Gastrocnemius medialis (tissue), 4 donors: ENCODE measurements around the gene GTF3C5.

ENCODE experiments used
- CTCF ChIP-seq, 5 experiments: fragments of 450-650 bp in 3 of 5; fragments of 200-600 bp in 2 of 5; sonication (generic) in 2 of 5; IDR thresholded peaks in 4 of 5; conservative IDR thresholded peaks in 1 of 5; 1 replicate in 4 of 5; 2 replicates in 1 of 5; pipeline ENCODE4 v1.5.1; 2016 to 2019; ENCODE audit warnings: antibody characterized with exemption in 5 of 5, mild to moderate bottlenecking in 3 of 5, moderate library complexity in 3 of 5
- POLR2A ChIP-seq, 2 donors: fragments of 450-650 bp; IDR thresholded peaks; one replicate each; pipeline ENCODE4 v1.6.1; 2017; ENCODE audit warnings: antibody characterized with exemption in 2 of 2, mild to moderate bottlenecking in 2 of 2, moderate library complexity in 2 of 2

- TF ChIP-seq POLR2A (IDR thresholded peaks at IDR 0.05) (no peak), CTCF (IDR thresholded peaks at IDR 0.05 in 4 of 5, conservative IDR thresholded peaks at IDR 0.05 in 1 of 5) (no peak)
Measured at GRCh38 chr9:133078486-133078885, 47.7 kb downstream of the GTF3C5 start.
